MM.1S (cell line): ENCODE measurements around the gene DRG2.

Experiments
- CTCF ChIP-seq: fragments of 300-600 bp; sonication (generic); IDR thresholded peaks from 2 replicates; pipeline ENCODE4 v1.5.1; 2016; ENCODE audit warnings: antibody characterized with exemption, low read length, mixed read lengths
- EZH2phosphoT487 ChIP-seq: fragments of 300-600 bp; sonication (generic); IDR thresholded peaks from 2 replicates; pipeline ENCODE4 v1.6.1; 2018; ENCODE audit warnings: antibody characterized with exemption, low read length

- TF ChIP-seq CTCF = no peak
- no peak for TF ChIP-seq EZH2phosphoT487
Measured at GRCh38 chr17:18076936-18077335, 10.8 kb upstream of the DRG2 start.
